NCI-H345 (cell line): ENCODE measurements around the gene PYGB.

Experiments used
- DNase-seq: peaks from one replicate; lab custom pipeline; 2025; lab: John Stamatoyannopoulos, UW

PYGB gene

GRCh38 chr20:25216199-25216945, 31.5 kb upstream of the PYGB start:
- DNase-seq, result no peak

GRCh38 chr20:25217161-25218108, 30.4 kb upstream of the PYGB start:
- DNase-seq, result no peak

GRCh38 chr20:25218109-25218486, 29.8 kb upstream of the PYGB start:
- DNase-seq, result no peak

- no peak for DNase-seq
Measured at GRCh38 chr20:25218492-25218891, 29.4 kb upstream of the PYGB start.

GRCh38 chr20:25219365-25219764, 28.5 kb upstream of the PYGB start:
- DNase-seq, result no peak

DNA sequence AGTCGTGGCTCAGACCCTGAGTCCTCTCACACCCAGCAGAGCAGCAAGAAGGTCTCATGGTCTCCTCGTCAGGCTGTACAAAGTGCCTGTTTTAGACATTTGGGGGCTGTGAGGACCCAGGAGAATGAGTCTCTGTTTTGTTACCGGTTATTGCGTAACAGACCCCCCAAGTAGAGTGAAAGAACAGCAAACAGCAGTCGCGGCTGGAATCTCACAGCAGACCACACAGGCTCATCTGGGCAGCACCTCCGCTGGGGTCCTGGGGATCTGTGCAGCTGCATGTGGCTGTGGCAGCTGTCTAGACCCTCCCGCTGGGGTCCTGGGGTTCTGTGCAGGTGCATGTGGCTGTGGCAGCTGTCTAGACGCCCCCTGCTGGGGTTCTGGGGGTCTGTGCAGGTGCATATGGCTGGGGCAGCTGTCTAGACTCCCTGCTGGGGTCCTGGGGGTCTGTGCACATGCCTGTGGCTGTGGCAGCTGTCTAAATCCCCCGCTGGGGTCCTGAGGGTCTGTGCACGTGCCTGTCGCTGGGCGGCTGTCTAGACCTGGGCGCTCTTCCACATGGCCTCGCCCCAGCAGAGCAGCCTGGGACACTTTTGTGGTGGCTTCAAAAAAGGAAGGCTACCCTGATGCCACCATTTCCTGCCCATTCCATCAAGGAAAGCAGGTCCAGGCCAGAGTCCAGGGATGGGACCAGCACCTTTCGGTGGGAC, 27.7 kb upstream of the PYGB start:
- DNase-seq, result peak; percentile 68

DNA sequence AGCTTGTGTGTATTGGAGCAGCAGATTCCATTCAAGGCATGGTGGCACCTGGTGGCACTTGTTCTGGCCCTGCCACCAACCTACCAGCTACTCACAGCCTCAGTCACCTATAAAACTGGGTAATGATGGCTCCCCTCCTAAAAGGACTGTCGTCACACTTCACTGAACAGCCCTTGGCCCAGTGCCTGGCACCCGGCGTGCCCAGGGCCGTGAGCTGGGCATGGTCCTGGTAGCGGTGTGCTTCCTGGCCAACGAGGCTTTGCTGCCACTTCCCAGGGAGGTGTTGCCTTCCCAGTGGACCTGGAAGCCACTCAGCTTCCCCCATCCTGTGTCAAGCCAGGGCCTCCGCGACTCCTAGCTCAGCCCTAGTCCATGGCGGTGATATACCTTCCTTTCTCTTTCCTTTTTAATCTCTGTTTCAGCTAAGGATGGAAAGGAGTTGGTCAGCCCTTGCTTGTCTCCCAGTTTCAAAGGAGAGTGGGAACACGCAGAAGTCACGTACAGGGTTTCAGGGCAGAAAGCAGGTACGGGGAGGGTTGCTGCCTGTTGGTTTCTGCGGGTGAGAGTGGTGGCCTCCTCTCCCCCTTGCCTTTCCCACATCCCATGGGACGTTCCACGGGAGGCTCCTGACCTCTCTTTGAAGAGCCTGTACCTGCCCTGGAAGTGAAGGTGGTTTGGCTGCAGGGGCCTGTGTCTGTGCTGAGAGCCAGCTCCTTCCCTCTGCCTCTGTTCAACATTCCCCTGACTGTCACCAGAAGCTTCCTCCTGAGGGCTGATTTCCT, 26.9 kb upstream of the PYGB start:
- peak; percentile 86 for DNase-seq

DNA sequence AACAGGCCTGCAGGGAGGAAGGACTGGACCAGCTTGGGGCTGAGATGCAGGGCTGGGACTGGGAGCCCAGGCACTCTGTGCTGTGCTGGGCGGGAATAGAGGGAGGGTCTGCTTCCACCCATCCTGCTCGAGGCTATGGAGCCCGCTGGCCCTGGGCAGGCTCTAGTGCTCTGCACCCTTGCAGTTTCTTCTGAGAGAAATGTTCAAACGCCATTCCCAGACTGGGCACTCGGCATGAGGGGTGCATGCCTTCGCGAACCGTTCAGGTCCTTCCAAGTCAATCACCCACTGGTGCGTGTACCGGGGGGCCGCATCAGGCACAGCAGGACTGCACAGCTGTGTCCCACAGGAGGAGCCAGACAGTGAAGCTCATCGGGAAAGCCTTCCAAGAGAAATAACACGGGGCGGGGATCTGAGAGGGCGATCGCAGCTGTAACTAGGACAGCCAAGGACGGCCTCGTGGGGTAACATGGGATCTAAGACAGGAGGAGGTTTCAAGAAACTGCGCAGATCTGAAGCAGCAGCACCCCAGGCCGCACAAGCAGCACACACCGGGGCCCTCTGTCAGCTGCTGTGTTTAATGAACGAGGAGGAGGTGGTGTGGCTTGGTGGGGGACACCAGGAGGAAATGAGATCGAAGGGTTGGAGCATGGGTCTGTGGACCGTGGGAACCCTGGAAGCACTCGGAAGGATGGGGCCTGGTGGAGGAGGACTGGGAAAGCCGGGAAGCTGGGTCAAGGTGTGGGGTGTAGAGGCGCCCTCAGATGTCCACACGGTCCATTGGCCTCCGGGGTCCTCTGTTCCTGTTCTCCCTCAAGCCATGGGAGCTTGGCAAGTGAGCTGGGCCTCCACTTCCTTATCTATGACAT, 26.1 kb upstream of the PYGB start:
- no peak for DNase-seq

- no peak for DNase-seq
Measured at GRCh38 chr20:25222461-25223178, 25.3 kb upstream of the PYGB start.

GRCh38 chr20:25223179-25223661, 24.7 kb upstream of the PYGB start:
- no peak for DNase-seq

- no peak for DNase-seq
Measured at GRCh38 chr20:25223765-25224720, 23.8 kb upstream of the PYGB start.

DNA sequence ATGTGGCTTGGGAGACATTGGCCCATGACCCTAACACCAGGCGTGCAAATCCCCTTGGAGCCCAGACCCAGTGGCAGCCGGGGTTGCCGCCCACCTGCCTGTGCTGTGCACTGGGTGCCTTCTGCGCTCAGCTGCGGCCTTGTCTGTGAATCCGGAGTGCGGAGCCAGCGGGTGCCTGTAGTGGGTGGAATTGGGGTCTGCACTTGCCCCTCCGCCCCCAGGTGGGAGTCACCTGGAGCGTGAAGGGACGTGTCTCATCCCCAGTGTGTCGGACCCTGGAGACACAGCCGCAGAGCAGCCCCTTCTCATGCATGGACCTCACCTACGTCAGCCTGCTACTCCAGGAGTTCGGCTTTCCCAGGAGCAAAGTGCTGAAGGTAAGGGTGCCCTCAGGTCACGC, 22.9 kb upstream of the PYGB start:
- DNase-seq, result no peak

GRCh38 chr20:25225642-25226432, 22.0 kb upstream of the PYGB start:
- no peak for DNase-seq

- no peak for DNase-seq
Measured at GRCh38 chr20:25226433-25227316, 21.2 kb upstream of the PYGB start.

DNA sequence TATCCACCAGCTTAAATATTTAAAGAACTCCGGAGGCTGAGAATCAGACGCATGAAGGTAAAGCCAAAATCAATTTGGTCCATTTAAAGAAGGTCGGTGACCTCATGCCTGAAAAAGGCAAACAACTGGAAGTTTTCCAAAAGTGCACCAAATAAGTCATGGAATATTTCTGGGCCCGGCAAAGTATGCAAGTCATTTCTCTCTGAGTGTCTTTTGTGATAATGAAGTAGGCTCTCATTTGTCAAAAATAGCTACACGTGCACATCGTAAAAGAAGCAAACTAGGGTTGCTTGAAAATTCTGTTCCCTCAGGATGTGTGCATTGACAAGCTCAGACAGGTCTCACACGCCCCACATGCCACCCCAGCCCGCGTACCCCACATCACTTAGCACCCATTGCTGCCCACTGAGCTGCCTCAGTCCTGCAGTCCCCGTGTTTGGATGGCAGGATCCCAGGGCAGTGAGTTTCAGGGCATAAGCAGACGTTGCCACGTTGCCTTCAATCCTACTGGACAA, 20.5 kb upstream of the PYGB start:
- DNase-seq, result no peak

DNA sequence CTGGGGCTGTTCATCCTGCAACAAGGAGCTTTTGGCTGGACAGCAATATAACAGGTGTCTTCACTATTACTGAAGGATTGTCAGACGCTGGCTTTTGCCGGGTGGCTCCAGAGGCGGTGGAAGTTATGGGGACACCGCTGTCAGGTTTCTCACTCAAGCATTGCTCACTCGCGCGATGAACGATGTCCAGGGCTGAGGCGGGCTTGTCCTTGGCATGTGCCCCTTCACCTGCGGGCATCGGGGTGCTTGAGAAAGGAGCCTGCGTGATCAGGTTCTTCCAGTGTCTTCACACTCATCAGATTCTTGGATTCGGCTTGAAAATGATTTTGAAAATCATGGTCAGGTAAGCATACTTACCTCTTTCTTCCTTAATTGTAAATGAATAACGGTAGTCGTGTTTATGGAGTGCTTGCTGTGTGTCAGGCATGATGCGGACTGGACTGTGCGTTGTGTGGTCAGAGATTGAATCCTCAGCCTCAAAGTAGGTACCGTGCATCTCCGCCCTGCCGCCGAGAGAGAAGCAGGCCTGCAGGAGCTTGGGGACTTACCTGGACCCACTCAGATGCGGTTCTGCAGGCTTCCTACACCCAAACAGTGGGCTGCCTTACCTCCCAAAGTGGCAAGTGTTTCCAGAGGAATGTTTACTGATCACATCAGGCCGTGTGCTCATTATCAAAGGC, 18.3 kb upstream of the PYGB start:
- DNase-seq, result no peak
